IPS-18a (cell line): ENCODE data around the gene PPFIA2.
"Not testable (repeated sequence)": the region's sequence is repeated elsewhere in the genome, so short reads cannot be mapped to it uniquely, and the experiment has no call there.

ENCODE experiments used
- H3K27ac ChIP-seq: one replicate; pipeline ENCODE4 v1.5.1; 2013; ENCODE audit warnings: low read length
- H3K27me3 ChIP-seq: one replicate; pipeline ENCODE4 v1.6.1; 2013; ENCODE audit warnings: mild to moderate bottlenecking, low read length; ENCODE audit not compliant: control insufficient read depth, insufficient read depth
- H3K36me3 ChIP-seq: one replicate; pipeline ENCODE4 v1.6.1; 2013; ENCODE audit warnings: low read depth, low read length; ENCODE audit not compliant: control insufficient read depth
- H3K4me1 ChIP-seq: one replicate; pipeline ENCODE4 v1.6.1; 2013; ENCODE audit warnings: low read depth, low read length; ENCODE audit not compliant: control insufficient read depth
- H3K4me3 ChIP-seq: one replicate; pipeline ENCODE4 v1.5.1; 2013; ENCODE audit warnings: low read length
- H3K9ac ChIP-seq: one replicate; pipeline ENCODE4 v1.6.1; 2013; ENCODE audit warnings: mild to moderate bottlenecking, low read length, moderate library complexity
- H3K9me3 ChIP-seq: one replicate; pipeline ENCODE4 v1.6.1; 2013; ENCODE audit warnings: low read depth, low read length; ENCODE audit not compliant: control insufficient read depth

Gene PPFIA2

DNA sequence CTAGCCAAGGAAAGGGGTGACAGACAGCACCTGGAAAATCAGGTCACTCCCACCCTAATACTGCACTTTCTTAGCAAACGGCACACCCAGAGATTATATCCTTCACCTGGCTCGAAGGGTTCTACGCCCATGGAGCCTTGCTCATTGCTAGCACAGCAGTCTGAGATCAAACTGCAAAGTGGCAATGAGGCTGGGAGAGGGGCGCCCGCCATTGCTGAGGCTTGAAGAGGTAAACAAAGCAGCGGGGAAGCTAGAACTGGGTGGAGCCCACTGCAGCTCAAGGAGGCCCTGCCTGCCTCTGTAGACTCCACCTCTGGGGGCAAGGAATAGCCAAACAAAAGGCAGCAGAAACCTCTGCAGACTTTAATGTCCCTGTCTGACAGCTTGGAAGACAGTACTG is 99.8 kb downstream of the PPFIA2 start:
- H3K27me3 ChIP-seq, H3K9me3 ChIP-seq, H3K4me3 ChIP-seq, H3K27ac ChIP-seq, H3K9ac ChIP-seq, H3K36me3 ChIP-seq, H3K4me1 ChIP-seq: not testable (repeated sequence)

DNA sequence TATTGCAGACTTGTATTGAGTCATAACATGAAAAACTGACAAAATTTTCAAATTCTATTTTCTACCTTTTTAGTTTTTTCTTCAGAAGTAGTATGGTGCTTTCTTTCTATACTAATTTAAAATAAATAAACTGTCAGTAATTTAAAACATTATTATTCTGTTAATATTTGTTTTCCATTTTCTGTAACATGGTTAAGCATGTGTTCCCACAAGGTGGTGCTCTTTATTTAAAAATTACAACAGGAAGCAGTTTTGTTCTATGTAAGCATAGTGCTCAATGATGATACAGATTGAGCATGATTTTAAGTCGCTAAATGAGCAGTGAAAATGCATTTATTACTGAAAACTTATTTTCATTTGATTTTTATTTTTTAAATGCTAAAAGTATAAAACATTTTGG is 114.6 kb downstream of the PPFIA2 start:
- Histone ChIP-seq H3K4me3 (no peak overlapping the region), H3K9me3 (no peaks in the 10 kb centered on the region), H3K27me3 (no peaks in the 10 kb centered on the region), H3K36me3 (no peaks in the 10 kb centered on the region), H3K9ac (no peak overlapping the region), H3K4me1 (no peaks in the 10 kb centered on the region), H3K27ac (no peak overlapping the region)

DNA sequence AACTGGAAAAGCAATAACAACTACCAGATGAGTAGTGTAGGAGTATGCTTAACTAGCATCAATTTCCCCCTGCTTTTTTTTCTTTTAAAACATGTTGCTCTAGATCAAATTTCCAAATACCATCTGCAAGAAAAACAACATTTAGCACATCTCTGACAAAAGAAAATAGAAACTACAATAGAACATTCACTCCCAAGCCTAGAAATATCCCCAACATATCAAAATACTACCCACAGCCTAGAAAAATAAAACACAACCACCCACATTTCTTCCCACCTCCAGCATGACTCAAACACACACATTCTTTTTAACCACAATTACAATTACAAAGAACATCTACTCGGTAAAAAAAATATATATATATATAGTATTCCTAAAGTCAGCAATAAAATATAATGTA is 120.0 kb downstream of the PPFIA2 start:
- Histone ChIP-seq H3K9ac (no peak overlapping the region), H3K27ac (no peak overlapping the region), H3K4me3 (no peak overlapping the region), H3K4me1 (no peaks in the 10 kb centered on the region), H3K36me3 (no peaks in the 10 kb centered on the region), H3K27me3 (no peaks in the 10 kb centered on the region), H3K9me3 (no peaks in the 10 kb centered on the region)

DNA sequence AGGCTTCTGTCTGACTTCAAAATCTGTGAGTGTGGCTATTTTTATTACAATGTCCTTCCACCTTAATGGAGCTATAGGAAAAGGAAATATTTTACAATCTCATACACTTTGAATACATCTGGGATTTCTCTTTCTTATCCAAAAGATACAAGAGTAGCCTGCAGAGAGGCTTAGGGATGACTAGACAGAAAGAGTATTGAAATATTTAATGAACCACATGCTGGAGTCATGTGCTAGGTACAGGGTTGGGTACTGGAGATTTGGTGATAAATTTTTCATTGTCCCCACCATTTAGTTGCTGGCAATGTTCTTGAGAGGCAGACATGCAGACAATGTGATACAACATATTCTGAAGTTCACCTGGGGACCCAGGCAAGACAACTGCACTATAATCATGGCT is 126.0 kb downstream of the PPFIA2 start:
- Histone ChIP-seq H3K9me3 (no peaks in the 10 kb centered on the region), H3K9ac (no peak overlapping the region), H3K4me3 (no peak overlapping the region), H3K27ac (no peak overlapping the region), H3K36me3 (no peaks in the 10 kb centered on the region), H3K4me1 (no peaks in the 10 kb centered on the region), H3K27me3 (no peaks in the 10 kb centered on the region)

DNA sequence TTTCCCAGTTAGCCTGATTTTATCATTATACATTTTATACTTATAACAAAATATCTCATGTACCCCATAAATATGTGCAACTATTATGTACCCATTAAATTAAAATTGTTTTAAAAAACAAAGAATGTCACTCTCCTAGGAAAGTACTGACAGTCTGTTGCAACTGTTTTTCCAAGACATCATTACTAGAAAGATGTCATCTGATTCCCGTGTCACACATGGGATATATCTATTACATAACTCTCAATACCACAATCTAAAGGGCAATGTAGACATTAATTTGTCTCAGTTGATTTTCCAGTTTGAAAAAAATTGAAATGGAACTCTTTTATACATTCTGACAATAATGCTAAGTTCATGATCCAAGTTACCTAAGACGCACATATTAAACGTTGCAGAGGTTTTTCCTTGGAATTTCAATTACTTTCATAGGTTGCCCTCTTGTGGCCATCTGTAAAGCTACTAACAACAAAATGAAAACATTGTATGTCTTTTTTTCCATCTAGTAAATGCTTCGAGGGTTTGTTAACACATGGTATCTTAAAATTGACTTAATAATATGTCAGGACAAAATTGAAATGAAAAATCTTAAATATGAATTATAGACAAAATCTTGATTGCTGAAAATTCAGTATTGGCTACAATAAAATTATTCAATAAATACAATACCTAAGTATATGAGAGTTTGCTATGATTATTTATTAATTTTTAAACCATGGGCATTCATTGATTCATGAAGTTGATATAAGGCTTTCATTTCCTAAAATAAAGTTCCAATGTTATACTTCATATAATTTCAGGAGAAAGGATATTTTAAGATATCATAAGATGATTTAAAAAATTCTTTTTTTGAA is 131.6 kb downstream of the PPFIA2 start:
- Histone ChIP-seq H3K27ac (no peak overlapping the region), H3K4me3 (no peak overlapping the region), H3K27me3 (no peaks in the 10 kb centered on the region), H3K9me3 (no peaks in the 10 kb centered on the region), H3K9ac (no peak overlapping the region), H3K4me1 (no peaks in the 10 kb centered on the region), H3K36me3 (no peaks in the 10 kb centered on the region)

DNA sequence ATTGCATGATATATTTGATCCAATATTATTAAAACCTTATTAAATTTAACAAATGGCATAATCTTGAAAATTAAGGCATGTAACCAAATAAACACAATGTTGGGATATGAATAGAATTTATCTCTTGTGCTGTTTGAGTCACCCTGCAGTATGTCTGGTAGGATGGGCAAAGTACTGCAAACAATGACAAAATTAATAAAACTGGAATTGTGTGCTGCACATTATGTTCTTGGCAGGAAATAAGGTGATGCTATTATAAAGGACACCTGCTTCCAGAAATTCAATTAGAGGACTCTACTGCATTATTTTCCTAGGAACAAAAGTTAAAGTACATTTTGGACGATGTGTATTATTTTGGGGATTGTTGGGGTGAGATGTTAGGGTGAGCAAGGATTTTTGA is 132.7 kb downstream of the PPFIA2 start:
- H3K27ac ChIP-seq, result no peak overlapping the region
- no peak overlapping the region for H3K9ac ChIP-seq
- no peak overlapping the region for H3K4me3 ChIP-seq
- no peaks in the 10 kb centered on the region for H3K4me1 ChIP-seq
- no peaks in the 10 kb centered on the region for H3K27me3 ChIP-seq
- no peaks in the 10 kb centered on the region for H3K36me3 ChIP-seq
- no peaks in the 10 kb centered on the region for H3K9me3 ChIP-seq

DNA sequence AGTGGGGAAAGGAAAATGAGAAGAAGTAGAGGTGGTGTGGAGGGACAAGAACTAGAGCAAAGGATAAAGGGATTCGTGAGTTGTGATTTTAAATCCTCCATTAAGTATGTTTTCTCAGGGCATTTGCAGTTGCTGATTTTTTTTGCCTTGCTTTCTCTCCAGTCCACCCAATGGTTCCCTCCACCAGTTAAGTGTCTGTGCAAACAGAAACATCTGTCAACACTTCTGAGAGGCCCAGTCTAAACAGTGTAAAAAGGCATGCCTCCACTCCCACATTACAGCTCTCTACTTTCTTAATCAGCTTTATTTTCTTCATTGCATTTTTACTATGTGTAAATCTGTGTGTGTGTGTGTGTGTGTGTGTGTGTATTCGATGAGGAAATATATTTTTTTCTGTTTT is 141.2 kb downstream of the PPFIA2 start:
- no peak overlapping the region for H3K9ac ChIP-seq
- H3K4me3 ChIP-seq, result no peak overlapping the region

DNA sequence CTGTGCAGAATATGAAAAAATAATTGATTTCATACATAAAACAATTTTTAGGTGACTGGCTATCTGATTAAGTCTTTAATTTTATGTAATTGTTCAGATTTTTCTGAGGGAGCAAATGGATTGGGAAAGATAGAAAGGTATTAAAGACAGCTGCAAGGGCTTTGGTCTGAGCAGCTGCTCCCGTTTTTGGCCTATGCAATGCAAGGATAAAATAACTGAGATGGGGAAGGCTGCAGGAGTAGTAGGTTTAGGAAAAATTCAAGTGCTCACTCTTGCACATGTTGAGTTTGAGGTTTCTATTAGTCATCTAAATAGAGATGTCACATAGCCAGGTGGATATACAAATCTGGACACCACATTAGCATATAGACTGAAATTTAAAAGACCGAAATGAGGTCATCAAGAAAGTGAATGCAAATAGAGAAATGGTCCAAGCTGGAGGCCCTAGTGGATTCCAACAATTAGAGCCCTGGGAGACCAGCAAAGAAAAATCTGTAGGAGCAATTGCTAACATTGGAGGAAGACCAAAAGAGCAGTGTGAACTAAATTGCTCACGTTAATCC is 144.0 kb downstream of the PPFIA2 start:
- H3K9ac ChIP-seq, result no peak overlapping the region
- H3K27me3 ChIP-seq, result no peaks in the 10 kb centered on the region
- no peak overlapping the region for H3K27ac ChIP-seq
- no peaks in the 10 kb centered on the region for H3K36me3 ChIP-seq
- H3K4me3 ChIP-seq, result no peak overlapping the region
- no peaks in the 10 kb centered on the region for H3K4me1 ChIP-seq
- H3K9me3 ChIP-seq, result no peaks in the 10 kb centered on the region

More for the DNA sequence above, 141.2 kb downstream of the PPFIA2 start:
- no peaks in the 10 kb centered on the region for H3K36me3 ChIP-seq
- H3K27ac ChIP-seq, result no peak overlapping the region
- H3K4me1 ChIP-seq, result no peaks in the 10 kb centered on the region
- no peaks in the 10 kb centered on the region for H3K27me3 ChIP-seq
- H3K9me3 ChIP-seq, result no peaks in the 10 kb centered on the region

DNA sequence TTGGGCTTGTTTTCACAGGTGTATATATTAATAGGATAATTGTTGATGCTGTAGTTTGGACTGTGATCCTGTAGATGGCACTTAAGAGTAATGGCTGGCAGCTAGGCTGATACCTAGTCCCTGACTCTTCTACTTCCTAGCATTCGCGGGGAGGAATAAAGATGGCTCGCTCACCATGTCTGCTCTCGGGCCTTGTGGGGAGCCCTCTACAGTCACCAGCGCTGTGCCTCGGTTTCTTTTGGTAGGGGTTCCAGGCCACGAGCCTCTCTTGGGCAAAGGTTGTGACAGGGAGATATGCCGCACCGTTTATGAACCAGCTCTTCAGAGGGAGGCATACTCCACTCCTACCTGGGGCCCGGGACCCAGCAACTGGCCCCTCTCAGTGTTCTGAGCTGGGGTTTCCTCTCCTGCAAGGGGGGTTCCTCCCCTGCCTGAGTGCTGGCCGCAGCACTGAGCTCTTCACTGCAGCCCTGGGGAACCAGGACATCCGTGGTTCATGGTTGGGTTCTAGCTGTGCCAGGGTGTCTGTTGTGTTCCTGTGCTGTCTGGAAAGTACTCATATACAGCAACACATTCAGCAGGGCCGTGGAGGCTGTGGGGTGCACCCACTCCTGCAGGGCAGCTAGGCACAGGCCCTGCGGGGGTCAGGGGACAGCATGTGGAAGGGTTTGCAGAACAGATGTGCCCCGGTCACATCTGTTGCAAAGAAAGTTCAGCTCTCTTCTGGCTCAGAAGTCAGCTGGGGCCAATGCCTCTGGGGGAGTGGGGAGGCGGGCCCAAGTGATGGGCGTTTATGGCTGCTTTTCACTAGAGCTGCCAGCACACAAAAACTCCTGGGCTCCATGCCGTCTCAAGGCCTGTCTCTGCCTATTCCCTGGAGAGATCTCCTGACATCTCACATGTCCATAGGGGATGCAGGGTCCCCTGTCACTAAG is 147.9 kb downstream of the PPFIA2 start:
- Histone ChIP-seq H3K9me3 (no peaks in the 10 kb centered on the region), H3K4me1 (no peaks in the 10 kb centered on the region), H3K27me3 (no peaks in the 10 kb centered on the region), H3K4me3 (no peak overlapping the region), H3K36me3 (no peaks in the 10 kb centered on the region), H3K9ac (no peak overlapping the region), H3K27ac (no peak overlapping the region)

DNA sequence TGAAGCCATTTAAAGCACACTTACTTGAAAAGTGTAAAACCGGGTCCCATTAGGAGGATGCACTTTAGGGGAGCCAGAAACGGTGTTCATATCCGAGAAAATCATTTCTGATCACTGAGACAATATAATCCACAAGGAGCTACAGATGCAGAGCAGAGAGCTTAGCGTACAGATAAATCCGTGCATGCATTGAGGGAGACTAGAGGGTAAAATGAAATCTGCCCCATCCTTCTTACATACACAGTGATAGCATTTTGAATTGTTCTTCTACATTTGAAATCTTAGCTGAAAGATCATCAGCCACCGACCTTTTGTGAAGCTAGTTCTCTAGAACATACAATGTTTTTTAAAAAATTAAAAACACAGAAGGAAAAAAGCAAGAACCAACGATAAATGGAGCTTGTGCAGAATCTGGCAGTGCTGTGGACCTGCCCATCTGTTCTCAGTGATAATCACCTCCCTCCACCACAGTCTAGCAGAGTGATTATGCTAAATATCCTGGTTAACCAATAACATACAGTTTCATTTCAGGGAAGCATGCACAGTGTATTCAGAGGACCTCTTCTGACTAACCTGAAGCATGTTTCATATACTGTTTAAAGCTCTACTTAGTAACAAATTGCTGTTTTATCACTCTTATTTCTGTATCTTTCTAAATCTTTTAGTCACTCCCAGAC is 161.1 kb downstream of the PPFIA2 start:
- H3K9ac ChIP-seq, result no peak overlapping the region
- no peak overlapping the region for H3K27ac ChIP-seq
- H3K36me3 ChIP-seq, result no peaks in the 10 kb centered on the region
- H3K4me1 ChIP-seq, result no peaks in the 10 kb centered on the region
- H3K4me3 ChIP-seq, result no peak overlapping the region
- no peaks in the 10 kb centered on the region for H3K9me3 ChIP-seq
- H3K27me3 ChIP-seq, result no peaks in the 10 kb centered on the region

DNA sequence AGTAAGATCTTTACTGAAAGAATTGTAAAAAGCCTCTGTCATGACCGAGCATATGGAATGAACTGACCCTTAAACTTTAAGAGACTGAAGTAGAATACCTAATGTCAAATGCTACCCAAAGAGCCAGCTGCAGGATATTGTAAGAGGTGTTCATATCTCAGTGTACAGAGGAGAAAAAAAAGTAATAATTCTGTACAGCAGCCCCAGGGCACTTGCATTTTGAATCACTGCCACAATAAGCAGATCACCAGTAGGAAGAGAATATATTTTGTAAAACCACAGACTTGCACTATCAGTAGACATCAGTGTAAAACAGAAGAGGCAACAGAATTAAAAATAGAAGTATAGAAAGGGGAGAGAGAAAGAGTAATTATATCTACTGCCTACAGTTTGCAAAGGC is 162.6 kb downstream of the PPFIA2 start:
- no peak overlapping the region for H3K9ac ChIP-seq
- no peaks in the 10 kb centered on the region for H3K4me1 ChIP-seq
- no peaks in the 10 kb centered on the region for H3K27me3 ChIP-seq
- no peak overlapping the region for H3K4me3 ChIP-seq
- no peaks in the 10 kb centered on the region for H3K9me3 ChIP-seq
- H3K27ac ChIP-seq, result no peak overlapping the region
- no peaks in the 10 kb centered on the region for H3K36me3 ChIP-seq
